Osteoblast (primary cell): ENCODE measurements around the gene DCST2. TPM values are rescaled to one million over a fixed set of nuclear protein-coding genes. Genes with fewer than 3 reads are reported as not detected.

Source experiments
- DNase-seq: peaks from one replicate; pipeline ENCODE4 v3.0.0; 2011; ENCODE audit warnings: low spot score, mixed read lengths; ENCODE audit not compliant: insufficient read length; ENCODE audit errors: missing footprints
- H2AFZ ChIP-seq: 2 replicates; pipeline ENCODE4 v1.6.0; 2011; ENCODE audit warnings: mild to moderate bottlenecking, low read length
- H3K27ac ChIP-seq: 2 replicates; pipeline ENCODE4 v1.5.1; 2011; ENCODE audit warnings: mild to moderate bottlenecking, low read depth, low read length, moderate library complexity
- H3K27me3 ChIP-seq: 2 replicates; pipeline ENCODE4 v1.6.0; 2012; ENCODE audit warnings: mild to moderate bottlenecking, control low read depth, inconsistent platforms, low read length, moderate library complexity; ENCODE audit not compliant: insufficient read depth
- H3K36me3 ChIP-seq: 2 replicates; pipeline ENCODE4 v1.5.1; 2011; ENCODE audit warnings: mild to moderate bottlenecking, low read length, control low read depth, moderate library complexity; ENCODE audit not compliant: insufficient read depth
- H3K4me1 ChIP-seq: 2 replicates; pipeline ENCODE4 v1.5.1; 2011; ENCODE audit warnings: mild to moderate bottlenecking, low read length, control low read depth, moderate library complexity; ENCODE audit not compliant: insufficient read depth
- H3K4me2 ChIP-seq: 2 replicates; pipeline ENCODE4 v1.6.0; 2011; ENCODE audit warnings: mild to moderate bottlenecking, low read length; ENCODE audit not compliant: insufficient read depth
- H3K4me3 ChIP-seq: fragments of 200-600 bp; sonication (generic); 3 replicates; pipeline ENCODE4 v1.5.1; 2012; ENCODE audit warnings: mild to moderate bottlenecking, low read length, inconsistent platforms; ENCODE audit not compliant: insufficient read depth
- H3K79me2 ChIP-seq: 2 replicates; pipeline ENCODE4 v1.6.0; 2012; ENCODE audit warnings: mild to moderate bottlenecking, low read length, control low read depth, inconsistent platforms; ENCODE audit not compliant: insufficient read depth
- H3K9me3 ChIP-seq: 2 replicates; pipeline ENCODE4 v1.5.1; 2011; ENCODE audit warnings: low read depth, low read length, control low read depth
- H4K20me1 ChIP-seq: 2 replicates; pipeline ENCODE4 v1.6.0; 2012; ENCODE audit warnings: mild to moderate bottlenecking, low read length, control low read depth; ENCODE audit not compliant: insufficient read depth
- CTCF ChIP-seq: IDR thresholded peaks from 2 replicates; pipeline ENCODE4 v1.5.1; 2011; ENCODE audit warnings: mild to moderate bottlenecking, low read depth, low read length, moderate library complexity; ENCODE audit errors: extremely low read depth
- total RNA-seq: library from RNA; depleted of rRNA; stranded (reverse); fragments of >200 nt; gene quantifications from 2 replicates; pipeline ENCODE4 v1.2.3, GENCODE V29; 2012

The DCST2 gene
- total RNA-seq, 1 donor = not detected

GRCh38 chr1:155000726-155001424 lies 32.7 kb downstream of the DCST2 start:
- H3K27ac ChIP-seq = peak overlapping the region; percentile 65
- H3K4me2 ChIP-seq = peak overlapping the region; percentile 87
- H3K4me1 ChIP-seq = peaks cover 34% of the 10 kb centered on the region
- H3K9me3 ChIP-seq = no peaks in the 10 kb centered on the region
- no peaks in the 10 kb centered on the region for H3K27me3 ChIP-seq
- TF ChIP-seq CTCF = no peak
- no peaks in the 10 kb centered on the region for H3K36me3 ChIP-seq
- peak; percentile 99 for DNase-seq
- peaks cover 33% of the 10 kb centered on the region for H3K79me2 ChIP-seq
- H4K20me1 ChIP-seq = peaks cover 7% of the 10 kb centered on the region
- H2AFZ ChIP-seq = peak overlapping the region; percentile 81
- H3K4me3 ChIP-seq = peak overlapping the region; percentile 90

GRCh38 chr1:155000411-155000725 lies 33.2 kb downstream of the DCST2 start:
- Histone ChIP-seq H4K20me1 (peaks cover 6% of the 10 kb centered on the region), H3K9me3 (no peaks in the 10 kb centered on the region), H3K36me3 (no peaks in the 10 kb centered on the region), H3K4me3 (peak overlapping the region; percentile 90), H3K4me2 (peak overlapping the region; percentile 87), H3K4me1 (peaks cover 29% of the 10 kb centered on the region), H3K27ac (no peak overlapping the region), H3K27me3 (no peaks in the 10 kb centered on the region), H3K79me2 (peaks cover 28% of the 10 kb centered on the region), H2AFZ (peak overlapping the region; percentile 51)
- DNase-seq = no peak
- TF ChIP-seq CTCF = no peak

- Histone ChIP-seq H3K27ac (no peak overlapping the region), H3K27me3 (no peaks in the 10 kb centered on the region), H2AFZ (peak overlapping the region; percentile 51), H3K9me3 (no peaks in the 10 kb centered on the region), H3K4me3 (peak overlapping the region; percentile 67), H3K4me2 (peak overlapping the region; percentile 87), H4K20me1 (peaks cover 4% of the 10 kb centered on the region), H3K4me1 (peaks cover 23% of the 10 kb centered on the region), H3K36me3 (no peaks in the 10 kb centered on the region), H3K79me2 (peaks cover 22% of the 10 kb centered on the region)
- peak; percentile 80 for DNase-seq
- TF ChIP-seq CTCF = no peak
These were observed 33.8 kb downstream of the DCST2 start for GRCh38 chr1:154999571-155000410.
